Measurements from ENCODE around the gene PPIL6.

PPIL6 gene

GRCh38 chr6:109340811-109341210 lies 99.6 kb downstream of the PPIL6 start:
- no peak for FAIRE-seq
- no peak for DNase-seq (ENCODE audit: extremely low spot score, insufficient read length, low read depth)

Data from GM18507 (cell line).